ENCODE data around the gene GRIK4.

DNA sequence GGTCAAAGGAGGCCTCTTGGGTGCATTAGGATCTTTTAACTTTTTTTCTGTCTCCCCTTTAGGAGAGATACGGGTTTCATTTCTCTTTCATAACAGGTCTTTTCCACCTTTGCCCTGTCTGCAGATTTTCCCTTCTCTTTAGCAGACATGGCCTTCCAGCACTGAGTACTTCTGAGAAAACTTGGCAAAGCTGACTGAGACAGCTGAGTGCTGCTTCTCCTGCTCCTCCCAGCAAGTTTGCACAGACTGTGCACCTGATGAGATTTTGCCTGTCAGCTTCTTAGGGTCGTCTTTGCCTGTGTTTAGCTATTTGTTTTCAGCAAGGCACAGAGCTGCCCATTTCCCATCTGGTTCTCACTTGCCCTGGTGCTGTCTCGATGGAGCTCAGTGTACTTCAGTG, 424.8 kb downstream of the GRIK4 start:
- TF ChIP-seq GATA2 (IDR thresholded peaks at IDR 0.05; ENCODE audit: insufficient read depth, insufficient read length, low read depth, low read length): no peak
- TF ChIP-seq, protein P1, sequence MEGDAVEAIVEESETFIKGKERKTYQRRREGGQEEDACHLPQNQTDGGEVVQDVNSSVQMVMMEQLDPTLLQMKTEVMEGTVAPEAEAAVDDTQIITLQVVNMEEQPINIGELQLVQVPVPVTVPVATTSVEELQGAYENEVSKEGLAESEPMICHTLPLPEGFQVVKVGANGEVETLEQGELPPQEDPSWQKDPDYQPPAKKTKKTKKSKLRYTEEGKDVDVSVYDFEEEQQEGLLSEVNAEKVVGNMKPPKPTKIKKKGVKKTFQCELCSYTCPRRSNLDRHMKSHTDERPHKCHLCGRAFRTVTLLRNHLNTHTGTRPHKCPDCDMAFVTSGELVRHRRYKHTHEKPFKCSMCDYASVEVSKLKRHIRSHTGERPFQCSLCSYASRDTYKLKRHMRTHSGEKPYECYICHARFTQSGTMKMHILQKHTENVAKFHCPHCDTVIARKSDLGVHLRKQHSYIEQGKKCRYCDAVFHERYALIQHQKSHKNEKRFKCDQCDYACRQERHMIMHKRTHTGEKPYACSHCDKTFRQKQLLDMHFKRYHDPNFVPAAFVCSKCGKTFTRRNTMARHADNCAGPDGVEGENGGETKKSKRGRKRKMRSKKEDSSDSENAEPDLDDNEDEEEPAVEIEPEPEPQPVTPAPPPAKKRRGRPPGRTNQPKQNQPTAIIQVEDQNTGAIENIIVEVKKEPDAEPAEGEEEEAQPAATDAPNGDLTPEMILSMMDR (IDR thresholded peaks at IDR 0.05; ENCODE audit: extremely low read depth in 1 of 2, insufficient read depth in 1 of 2, low read depth in 1 of 2, low read length in 2 of 2): no peak
- no peak for TF ChIP-seq POLR2AphosphoS5 (IDR thresholded peaks at IDR 0.05; ENCODE audit: insufficient read depth, low read depth, low read length)
